Liver (tissue), 3 donors: Measurements from ENCODE around the gene LENG9.

ENCODE experiments used
- CTCF ChIP-seq: fragments of 150-350 bp; IDR thresholded peaks from 2 replicates; pipeline ENCODE4 v1.5.1; 2017; ENCODE audit warnings: improper control_type of control experiment, low read depth, low read length; ENCODE audit not compliant: missing input control
- JUND ChIP-seq, 2 donors: IDR thresholded peaks; 2 replicates each; pipeline ENCODE4 v1.6.1; 2016; ENCODE audit warnings: antibody characterized with exemption in 2 of 2
- REST ChIP-seq: IDR thresholded peaks from 2 replicates; pipeline ENCODE4 v1.6.1; 2016; ENCODE audit warnings: antibody characterized with exemption, mild to moderate bottlenecking
- TAF1 ChIP-seq: conservative IDR thresholded peaks from 2 replicates; pipeline ENCODE4 v1.6.1; 2016; ENCODE audit warnings: antibody characterized with exemption, mild to moderate bottlenecking
- donor health status: healthy.
- donor health status: healthy.

- TF ChIP-seq CTCF (no peak), TAF1 (no peak), REST (no peak), JUND (IDR thresholded peaks at IDR 0.05) (no peak)
These were observed 43.6 kb downstream of the LENG9 start for GRCh38 chr19:54420068-54420382.
